ENCODE measurements around the gene ISOC1.

Gene ISOC1

DNA sequence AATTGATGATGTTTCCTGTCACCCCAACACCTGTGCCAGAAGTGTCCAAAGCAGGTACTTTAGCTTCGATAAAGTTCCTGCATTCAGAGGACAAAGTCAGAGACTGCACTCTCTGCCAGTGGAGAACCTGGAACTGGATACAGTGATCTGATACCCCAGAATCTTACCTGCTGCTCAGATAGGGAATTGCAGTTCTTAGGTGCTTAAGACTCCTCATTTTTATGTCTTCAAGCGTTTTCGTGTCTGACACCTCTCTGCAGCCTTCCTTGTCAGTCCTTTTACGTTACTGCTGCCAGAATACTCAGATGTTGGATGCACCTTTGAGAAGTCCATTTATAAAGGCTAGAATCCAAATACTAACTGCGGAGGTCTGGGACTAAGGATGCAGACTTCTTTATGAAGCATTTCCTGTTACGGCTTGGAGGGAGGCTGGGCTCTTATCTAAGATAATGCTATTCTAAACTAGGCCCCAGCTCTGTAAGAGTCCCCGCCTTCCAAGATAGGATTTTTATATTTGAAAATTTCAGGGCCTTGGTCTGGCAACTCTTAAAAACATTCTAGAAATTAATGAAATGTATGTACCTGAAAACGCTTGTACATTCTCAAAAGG is 1.9 kb downstream of the ISOC1 start:
- no peak for FAIRE-seq

DNA sequence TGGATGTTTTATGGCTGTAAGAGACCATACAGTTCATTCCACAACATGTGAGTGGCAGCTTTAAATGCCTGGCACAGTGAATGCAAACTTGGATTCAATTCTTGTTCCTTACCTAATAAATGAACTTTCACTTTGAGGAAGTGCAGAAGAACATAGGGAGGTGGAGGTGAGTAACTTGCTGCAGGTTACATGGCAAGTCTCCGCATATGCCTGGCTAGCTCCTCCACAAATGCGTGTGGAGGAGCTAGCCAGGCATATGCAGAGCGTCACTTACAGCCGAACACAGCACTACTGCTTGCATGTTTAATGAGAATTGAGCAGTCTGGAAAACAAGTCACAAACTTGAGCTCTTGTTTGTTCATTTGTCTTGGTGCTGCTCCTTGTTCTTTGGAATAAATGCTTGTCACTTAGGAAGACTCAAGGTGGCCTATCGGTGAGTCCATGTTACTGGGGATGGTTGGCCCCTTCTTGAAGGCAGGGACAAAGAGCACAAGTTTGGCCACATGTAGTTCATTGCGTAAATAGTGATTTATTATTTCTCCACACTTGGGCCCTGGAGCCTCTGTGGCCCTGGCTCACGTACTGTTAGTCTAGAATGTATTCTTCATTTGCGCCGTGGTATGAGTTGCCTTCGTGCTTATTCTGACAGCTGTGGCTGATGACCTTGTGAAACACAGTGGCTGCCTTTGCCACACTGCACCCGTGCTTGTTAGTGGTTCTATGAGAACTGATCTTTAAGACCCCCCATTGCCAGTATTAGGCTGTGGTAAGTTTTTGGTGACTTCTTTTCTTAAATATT is 3.1 kb downstream of the ISOC1 start:
- no peak for FAIRE-seq

DNA sequence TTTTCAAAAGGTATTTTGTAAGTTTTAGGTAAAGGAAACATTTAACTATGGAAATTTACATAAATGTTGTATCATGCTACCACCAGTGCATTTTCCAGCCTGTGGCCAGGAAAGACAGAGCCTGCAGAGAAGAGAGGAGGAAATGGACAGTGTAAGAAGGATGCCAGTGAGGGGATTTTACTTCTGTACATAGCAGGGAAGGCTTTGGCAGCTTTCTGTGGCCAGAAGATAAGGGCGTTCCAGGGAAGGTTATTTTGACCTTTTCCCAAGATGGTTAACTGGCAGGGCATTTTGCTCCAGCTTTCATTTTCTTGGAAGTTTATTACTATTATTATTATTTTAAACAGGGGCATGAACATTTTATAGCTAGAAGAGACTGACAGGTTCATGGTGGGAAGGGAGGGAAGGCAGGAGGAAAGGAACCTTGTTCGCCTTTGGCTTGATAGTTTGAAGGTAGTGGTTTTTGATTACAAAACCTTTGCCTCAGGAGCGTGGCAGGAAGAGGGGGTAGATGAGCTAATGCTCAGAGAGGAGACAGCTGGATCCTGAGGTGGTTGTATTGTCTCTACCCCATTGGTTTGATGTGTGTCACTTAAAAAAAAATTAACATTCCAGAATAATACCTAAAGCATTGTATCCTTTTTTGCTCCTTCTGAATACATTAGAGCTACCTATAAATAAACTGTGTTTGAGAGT is 4.1 kb downstream of the ISOC1 start:
- no peak for FAIRE-seq

DNA sequence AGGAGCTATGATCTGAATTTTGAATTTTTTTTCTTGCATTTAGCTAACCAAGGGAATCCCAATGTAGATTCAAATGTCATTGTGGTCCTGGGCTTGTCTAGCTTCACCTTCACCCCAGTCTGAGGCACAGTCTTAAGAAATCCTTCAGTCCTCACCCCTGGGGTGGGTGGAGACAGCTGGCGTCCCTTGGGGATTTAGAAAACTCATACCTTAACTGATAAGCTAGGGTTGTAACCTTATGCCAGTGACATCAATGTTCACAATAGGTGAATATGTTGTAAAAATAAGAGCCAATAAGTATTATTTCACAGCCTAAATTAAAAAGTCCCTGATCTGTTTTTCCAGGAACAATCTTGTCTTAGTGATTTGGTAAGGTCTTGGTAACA is 4.6 kb downstream of the ISOC1 start:
- FAIRE-seq: no peak

DNA sequence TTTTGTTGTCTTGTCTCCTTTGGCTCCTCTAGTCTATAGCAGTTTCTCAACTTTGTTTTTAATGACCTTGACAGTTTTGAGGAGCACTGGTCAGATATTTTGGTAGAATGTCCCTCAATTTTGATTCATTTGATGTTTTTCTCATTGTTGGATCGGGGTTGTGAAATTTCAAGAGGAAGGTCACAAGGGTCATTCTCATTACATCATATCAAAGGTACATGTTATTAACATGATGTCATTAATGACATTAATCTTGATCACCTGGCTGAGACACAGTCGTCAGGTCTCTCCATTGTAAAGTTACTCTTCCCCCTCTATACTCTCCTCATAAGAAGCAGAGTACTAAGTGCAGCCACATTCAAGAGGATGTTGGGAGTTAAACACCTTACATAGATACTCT is 7.2 kb downstream of the ISOC1 start:
- no peak for FAIRE-seq

DNA sequence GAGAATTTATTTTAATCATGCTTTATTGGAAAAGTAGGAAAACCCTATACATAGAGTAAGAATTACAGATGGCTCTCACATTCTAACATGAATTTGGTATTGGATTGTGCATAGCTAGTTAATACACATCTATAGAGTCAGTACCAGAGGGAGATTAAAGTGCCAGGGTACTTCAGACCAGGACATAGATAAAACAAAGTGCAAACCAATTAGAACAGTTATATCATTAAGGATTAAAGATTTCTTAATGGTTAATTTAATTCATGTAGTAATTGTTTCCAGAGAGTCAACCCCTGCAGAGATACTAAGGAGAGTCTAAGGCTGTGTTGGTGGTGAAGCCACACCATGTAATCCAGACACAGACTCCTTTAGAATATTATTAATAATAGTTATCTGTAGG is 8.8 kb downstream of the ISOC1 start:
- FAIRE-seq: no peak

DNA sequence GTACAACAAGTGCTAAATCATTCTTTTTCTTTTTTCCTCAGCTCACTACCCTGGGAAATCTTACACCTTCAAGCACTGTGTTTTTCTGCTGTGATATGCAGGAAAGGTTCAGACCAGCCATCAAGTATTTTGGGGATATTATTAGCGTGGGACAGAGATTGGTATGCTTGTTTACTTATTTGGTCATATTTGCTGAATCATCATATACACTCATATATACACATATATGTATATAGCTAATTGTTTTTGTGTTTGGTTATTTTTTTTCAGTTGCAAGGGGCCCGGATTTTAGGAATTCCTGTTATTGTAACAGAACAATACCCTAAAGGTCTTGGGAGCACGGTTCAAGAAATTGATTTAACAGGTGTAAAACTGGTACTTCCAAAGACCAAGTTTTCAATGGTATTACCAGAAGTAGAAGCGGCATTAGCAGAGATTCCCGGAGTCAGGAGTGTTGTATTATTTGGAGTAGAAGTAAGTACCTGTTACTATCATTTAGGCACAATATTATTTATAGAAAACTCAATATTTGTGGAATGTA is 10.4 kb downstream of the ISOC1 start:
- no peak for FAIRE-seq

DNA sequence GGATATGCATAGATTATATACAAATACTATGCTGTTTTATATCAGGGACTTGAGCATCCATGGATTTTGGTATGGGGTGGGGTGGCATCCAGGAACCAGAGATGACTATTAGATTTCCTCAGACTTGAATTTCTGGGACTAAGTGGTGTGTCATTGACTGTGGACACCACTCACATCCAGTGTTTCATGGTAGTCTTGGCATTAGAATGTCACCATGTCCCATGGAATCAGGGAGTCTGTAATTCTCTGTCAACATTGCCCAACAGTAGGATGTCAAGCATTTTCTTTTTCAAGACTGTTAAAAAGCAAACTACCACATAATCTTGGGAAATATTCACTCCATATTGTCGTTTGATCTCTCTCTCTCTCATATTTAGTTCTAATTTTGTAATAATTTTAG is 13.1 kb downstream of the ISOC1 start:
- no peak for FAIRE-seq

DNA sequence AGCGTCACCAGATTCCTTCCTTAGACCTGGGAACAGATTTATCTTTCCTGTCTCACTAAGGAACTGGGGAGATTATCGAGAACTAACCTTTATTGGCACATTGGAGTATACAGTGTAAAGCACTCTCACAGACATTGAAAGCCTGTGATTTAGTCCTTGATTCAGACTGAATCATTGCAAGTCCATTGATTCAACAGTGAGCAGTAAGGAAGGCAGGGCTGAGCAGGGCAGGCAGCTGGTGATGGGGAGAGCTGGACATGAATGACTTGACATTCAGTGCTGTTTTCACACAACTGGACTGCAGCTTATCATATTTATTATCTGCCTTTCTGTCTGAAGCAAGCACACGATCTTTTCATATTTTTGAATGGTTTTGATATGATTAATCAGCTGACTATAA is 16.2 kb downstream of the ISOC1 start:
- no peak for FAIRE-seq

DNA sequence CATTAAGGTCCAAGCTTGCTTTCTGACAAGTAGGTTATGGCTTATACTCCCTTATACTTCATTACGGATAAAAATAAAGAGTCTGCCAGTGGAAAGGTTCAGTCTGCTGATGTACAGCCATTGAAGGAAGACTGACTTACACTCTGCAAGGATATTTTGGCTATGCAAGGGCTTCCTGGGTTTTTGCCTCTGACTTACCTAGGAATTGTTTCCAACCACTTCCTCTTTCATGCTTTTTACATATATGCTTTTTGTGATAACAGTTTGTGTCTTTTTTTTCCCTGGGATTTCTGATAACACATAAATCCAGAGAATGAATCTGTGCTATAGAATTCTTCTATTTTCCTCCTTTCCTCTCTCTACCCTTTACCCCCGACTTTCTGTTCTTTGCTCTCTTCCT is 16.8 kb downstream of the ISOC1 start:
- no peak for FAIRE-seq

DNA sequence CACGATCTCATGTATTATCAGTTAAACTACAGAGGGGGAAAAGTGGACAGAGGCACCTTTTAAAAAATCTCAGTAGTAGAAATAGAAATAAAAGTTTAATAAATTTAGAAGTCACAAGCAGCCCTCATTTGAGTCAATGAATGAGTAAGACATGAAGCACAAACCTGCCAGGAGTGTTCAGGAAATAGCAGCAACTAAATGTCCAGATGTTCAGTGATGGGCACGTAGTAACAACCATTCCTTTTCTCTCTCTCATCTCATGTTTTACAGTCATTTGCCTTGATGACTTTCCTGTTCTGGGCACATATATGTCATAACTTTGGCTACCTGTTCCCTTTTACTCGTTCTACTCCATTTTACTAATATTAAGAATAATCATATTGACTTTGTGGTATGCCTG is 17.7 kb downstream of the ISOC1 start:
- no peak for FAIRE-seq

DNA sequence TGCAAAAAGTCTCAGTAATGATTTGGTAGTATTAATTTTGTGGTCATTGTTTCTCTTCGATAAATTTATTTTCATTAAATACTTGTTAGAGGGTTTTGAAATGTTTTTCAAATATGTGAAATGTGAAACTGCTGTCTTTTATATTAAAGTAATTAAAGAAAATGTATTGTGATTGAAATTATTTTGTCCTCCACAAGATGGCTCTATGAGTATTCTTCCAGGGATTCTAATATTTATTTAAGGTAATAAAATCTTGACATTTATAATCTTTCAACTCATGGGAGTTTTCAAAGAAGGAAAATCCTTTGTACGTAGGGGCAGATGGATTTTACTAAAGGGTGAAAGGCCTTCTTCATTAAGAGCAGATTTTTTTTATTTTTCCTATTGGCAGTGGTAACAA is 19.3 kb downstream of the ISOC1 start:
- peak; percentile 23 for FAIRE-seq

DNA sequence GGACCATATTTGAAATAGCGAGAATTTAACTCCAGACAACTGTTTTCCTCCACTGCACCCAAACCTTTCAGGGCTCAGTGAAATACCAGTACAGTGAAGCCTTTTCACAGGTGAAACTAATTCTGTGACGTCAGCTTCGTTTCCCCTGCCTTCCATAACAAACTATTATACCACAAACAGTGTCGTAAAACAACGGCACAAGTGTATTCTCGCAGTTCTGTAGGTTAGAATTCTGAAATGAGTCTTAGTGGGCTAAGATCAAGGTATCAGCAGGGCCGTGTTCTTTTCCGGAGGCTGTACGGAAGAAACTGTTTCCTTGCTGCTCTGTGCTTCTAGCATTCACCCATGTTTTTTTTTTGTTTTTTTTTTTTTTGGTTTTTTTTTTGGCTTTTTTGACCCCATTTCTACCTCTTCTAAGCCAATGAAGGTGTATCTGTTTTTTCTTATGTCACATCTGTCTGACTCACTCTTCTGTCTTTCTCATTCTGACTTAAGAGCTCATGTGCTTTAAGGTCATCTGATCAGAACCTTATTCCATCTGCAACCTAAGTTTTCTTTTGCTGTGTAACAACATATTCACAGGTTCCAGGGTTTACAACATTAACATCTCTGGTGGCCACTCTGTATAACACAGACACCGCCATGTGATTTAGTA is 20.1 kb downstream of the ISOC1 start:
- FAIRE-seq: no peak

DNA sequence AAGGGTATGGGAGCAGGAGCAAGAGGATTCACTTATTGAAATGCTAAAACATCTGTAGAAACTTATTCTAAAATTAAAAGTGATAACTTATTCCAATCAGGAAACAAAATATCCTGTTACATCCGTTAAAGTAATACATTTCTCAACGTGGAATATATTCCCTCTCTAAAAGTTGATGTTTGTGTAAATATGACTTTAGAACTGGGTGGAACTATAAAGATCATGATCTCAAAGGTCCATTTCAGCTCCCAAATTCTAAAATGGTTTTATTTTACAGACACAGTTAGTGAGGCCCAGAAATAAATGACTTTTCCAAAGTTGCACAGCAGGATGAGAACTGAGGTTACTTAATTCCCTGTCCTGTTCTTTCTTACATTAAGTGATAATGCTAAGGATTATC is 21.1 kb downstream of the ISOC1 start:
- FAIRE-seq: no peak

DNA sequence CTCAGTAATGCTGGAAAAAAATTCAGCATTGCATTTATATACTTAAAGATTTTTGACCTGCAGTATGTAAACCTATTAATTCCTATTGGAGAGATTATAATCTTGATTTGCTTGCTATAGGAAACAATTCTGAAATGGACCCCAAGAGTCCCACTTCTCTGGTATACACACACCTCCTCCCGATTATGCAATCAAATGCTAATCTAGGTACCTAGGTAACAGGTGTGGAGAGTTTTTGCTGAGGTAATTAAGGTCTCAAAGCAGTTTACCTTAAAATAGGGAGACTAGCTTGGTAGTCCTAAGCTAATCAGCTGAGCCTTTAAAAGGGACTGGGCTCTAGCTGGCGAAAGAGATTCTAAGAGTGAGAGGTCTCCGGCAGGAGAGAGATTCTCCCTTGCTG is 22.2 kb downstream of the ISOC1 start:
- FAIRE-seq: no peak

DNA sequence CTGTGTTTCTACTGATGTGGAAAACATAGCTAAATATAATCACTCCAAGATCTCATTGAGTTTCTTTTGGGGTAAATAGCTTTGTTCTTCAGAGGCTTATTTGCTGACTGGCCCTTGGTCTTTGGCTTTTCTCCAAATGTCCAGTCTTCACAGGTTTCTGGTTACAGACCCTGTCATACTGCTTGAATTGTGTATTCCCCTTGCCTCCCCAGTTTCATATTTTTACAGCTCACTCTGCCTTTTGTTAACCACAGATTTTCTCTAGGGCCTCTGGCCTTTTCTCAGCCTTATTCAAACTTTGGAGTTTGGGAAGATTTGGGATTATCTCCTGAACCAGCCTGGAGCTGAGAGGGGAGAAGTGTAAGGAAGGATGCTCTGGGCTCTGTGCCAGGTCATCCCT is 23.9 kb downstream of the ISOC1 start:
- FAIRE-seq: no peak

DNA sequence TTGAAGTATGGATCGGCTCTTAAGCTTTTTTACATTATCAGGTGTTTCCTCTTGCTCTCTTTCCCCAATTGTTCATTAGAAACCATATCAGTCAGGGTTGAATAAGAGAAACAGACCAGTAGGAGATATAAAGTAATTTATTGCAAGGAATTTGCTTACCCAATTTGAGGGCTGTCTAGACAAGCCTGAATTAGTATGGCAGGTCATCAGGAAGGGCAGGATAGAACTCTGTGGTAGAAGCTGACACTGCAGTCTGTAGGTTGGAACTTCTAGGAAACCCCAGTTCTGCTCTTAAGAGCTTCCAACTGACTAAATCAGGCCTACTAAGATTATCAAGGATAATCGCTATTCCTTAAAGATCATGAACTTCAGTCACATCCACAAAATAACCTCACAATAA is 24.3 kb downstream of the ISOC1 start:
- FAIRE-seq: no peak

DNA sequence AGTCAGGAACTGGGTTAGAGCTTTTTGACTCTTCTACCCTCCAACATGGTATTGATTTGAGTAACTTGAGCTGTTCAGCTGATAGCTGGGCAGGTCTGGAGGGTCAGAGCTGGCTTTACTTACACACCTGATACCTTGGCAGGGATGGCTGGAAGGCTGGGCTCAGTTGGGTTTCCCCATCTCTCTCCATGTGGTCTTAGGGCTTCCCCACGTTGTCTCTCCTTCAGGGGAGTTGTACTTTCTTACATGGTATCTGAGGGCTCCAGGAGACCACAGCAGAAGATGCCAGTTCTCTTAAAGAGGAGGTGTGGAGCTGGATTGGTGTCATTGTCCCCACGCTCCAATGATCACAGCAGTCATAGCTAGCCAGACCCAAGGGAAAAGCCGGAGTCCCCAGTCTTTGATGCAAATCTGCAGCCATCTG is 25.6 kb downstream of the ISOC1 start:
- no peak for FAIRE-seq

DNA sequence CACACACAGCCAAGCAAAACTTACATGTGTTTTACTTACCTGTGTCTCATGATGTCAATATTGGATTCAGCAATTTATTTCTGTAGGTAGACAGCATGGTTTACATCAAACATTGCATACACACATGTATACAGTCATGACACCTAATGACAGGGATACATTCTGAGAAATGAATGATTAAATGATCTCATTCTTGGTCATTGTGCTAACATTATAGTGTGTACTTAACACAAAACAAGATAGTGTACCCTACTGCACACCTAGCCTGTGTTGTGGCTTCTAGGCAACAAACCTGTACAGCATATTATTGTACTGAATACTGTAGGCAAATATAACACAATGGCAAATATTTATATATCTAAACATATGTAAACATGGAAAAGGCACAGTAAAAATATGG is 28.0 kb downstream of the ISOC1 start:
- FAIRE-seq: no peak

DNA sequence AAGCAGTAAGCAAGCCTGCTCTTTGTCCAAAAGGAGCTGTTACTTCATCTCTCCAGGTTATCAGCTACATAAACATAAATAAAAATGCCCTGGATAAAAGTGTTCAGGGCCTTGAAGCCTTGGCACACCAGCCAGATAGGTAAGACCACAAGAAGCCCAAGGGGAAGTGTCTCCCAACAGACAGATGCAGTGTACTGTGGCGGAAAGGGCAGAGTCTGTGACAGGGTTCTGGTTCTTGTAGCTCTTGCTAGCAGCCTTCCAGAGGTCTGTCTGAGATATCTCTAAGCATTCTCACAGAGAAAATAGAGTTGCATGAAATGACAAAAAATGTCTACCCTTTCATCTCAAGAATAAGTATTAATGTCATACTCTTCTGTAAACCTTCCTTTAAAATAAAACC is 30.1 kb downstream of the ISOC1 start:
- FAIRE-seq: no peak

DNA sequence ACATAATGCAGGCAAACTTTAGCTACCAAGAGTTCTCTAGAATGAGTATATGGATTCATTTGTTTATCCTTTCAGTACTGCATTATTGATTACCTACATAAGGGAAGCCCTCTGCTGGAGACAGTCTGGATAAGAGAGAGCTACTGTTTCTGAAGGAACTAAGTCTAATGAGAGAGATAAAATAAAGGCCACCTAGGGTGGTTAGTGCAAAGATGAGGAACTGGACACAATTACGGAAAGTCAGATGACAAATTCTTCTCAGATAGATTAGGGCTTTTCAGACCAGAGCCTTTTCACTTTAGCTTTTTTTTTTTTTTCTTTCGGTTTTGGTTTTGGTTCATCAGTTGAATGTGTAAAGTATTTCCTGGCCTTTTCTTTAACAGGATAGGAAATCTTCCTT is 31.3 kb downstream of the ISOC1 start:
- FAIRE-seq: no peak

DNA sequence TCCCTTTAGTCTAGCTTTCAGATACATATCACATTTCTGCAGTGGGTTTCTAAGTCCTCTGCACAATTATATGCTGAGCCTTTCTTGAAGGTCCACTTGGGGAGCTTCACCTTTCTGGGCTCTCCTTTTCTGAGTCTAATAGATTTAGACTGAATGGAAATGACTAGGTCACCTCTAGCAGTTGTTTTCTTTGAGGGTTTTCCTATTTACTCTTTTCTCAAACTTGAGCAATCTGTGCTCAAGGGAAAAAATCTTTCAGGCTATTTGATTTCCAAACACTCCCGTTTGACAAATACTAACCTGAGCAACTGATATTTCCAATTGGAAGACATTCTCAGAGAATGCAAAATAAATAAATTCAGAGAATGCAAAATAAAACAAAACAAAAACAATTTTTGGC is 39.0 kb downstream of the ISOC1 start:
- FAIRE-seq: no peak

DNA sequence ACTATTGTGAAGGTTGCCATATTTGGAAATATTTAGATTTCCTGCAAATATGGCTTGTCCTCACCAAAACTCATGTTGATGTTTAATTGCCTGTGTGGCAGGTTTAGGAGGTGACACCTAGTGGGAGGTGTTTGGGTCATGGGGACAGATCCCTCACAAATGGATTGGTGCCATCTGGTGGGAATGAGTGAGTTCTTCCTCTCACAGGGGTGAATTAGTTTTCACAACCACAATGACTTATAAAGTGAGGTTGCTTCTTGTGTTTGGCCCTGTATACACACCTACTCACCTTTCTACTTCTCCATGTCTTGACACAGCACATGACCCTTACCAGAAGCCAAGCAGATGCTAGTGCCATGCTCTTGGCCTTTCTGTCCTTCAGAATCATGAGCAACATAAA is 41.1 kb downstream of the ISOC1 start:
- FAIRE-seq: no peak

DNA sequence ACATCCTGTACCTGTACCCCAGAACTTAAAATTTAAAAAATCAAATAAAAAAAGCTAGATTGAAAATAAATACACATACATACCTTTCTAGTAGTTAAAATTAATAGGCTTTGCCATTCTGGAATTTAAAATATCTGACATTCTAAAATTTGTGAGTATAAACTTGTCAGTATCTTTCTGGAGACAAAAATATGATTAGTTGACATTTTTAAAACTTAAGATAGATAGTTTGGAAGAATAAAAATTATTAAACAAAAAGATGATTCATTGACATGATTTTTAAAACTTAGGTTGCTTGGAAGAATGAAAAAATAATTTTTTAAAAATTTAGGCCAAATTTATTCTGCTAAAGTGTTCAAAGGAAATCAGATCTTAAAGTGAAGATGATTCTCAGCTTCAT is 43.1 kb downstream of the ISOC1 start:
- no peak for FAIRE-seq

Data from TTC549 (cell line).